OCI-M2 (cell line): ENCODE measurements around the gene TLX1.

Source experiments
- DNase-seq: peaks from one replicate; lab custom pipeline; 2025; ENCODE audit not compliant: unreplicated experiment; lab: John Stamatoyannopoulos, UW

The TLX1 gene

DNA sequence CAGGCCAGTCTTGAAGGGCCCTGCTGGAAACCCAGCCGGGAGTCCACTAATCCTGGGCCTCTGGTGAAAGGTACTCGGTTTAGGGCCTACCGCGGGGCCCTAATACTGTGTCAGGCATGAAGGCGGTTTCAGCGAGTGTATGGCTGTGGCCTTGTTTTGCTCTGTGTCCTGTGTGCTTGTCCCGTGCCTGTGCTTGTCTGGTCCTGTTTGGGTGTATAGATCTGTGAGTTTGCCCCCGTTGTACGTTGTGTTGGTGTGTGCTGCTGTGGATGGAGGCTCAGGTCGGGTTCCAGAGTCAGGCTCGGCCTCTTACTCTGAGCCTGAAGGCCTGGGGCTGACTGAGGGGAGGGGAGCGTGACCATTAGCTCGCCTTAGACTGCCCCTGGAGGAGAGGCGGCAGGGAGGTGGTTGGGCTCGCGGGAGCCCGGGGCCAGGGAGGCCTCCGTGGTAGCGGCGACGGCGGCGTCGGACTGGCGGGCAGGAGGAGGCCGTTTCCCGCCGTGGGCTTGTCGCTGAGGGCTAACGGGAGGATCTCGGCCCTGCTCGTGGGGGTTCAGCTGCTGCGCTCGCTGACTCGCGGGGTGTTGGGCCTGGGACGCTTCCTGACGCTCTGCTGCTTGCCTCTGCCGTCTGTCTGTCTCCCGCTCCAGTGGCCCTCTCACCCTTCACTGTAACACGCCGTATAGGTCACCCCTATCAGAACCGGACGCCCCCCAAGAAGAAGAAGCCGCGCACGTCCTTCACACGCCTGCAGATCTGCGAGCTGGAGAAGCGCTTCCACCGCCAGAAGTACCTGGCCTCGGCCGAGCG, 2.6 kb downstream of the TLX1 start:
- no peak for DNase-seq

DNA sequence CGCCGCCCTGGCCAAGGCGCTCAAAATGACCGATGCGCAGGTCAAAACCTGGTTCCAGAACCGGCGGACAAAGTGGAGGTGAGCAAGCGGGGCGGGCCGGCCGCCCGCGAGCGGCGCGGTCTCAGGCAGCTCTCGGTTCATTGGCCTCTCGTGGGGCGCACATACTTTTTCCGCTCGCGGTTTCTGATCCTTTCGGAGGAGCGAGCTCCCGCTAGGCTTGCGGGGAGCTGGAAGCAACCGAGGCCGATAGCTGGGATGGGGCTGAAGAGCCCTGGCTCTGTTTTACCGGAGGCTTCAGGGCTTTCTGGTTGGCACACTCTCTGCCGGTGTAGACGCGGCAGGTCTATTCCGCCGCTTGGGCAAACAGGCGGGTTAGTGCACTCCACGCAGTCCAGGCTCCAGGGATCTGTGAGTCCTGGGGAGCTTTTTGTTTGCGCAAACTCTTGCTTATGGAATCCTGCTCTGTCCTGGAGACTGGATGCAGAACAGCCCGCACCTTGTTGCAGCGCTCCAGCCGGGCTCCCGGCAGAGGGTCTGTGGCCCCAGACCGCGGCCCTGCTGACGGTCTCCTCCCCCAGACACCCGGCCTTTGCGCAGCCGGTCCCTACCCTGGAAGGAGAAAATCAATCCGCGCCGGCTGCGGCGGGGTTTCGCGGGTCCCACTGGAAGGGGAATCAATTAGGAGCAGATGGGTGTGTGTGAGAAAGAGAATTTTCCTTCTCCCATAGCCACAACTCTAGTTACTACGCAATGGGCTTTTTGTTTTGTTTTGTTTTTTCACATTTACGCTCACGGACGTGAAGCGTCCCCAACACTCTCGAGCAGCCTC, 3.4 kb downstream of the TLX1 start:
- DNase-seq: no peak

DNA sequence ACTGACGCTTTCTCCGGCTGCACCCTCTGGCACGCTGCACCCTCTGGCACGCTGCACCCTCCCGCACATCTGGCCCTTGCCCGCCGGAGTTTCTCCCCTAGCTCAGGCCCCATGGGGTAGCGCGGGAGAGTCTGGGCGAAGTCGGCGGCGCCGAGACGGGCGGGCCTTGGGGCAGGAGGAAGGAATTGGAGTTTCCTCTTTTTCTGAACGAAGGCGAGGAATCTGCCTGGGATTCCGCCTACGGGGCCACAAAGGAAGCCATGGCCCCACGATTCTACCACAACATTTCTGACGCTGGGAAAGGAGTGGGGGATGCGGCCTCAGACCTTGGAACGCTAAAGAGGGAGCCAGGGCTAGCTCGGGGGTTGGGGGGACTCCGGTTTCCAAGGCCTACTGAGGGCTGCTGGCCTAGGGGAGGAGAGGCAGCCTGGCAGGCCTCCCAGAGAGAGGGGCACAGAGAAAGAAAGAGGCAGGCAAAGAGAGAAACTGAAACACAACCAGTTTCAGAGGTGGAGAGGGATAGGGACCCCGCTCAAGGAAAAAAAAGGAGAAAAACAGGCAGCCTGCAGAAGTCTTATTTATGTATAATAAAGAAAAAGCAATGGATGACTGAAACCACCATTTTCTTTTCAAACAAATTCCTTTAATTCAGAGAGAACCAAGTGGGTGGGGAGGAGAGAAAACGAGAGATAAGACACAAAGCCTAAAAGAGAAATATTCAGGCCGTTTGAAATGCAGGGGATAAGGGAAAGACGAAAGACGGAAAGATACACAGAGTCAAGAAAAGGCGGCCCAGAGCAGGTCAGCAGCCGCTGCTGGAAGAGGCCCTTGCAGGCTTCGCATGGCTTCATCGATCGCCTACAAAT, 4.3 kb downstream of the TLX1 start:
- DNase-seq: no peak

GRCh38 chr10:101136007-101136707, 5.1 kb downstream of the TLX1 start:
- no peak for DNase-seq

DNA sequence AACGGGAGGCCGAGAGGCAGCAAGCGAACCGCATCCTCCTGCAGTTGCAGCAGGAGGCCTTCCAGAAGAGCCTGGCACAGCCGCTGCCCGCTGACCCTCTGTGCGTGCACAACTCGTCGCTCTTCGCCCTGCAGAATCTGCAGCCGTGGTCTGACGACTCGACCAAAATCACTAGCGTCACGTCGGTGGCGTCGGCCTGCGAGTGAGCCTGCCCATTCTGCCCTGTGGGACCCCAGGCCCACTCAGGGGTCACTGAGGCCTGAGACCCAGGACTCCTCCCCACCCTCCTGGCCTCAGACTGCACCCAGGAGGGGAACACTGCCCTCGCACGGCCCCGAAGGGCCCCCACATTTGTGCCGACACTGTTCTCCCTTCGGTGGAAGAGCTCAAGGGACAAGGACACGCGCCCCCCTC, 5.6 kb downstream of the TLX1 start:
- no peak for DNase-seq

GRCh38 chr10:101137271-101137670, 6.2 kb downstream of the TLX1 start:
- no peak for DNase-seq

- DNase-seq: no peak
Observed at GRCh38 chr10:101138788-101139420, 7.8 kb downstream of the TLX1 start.

GRCh38 chr10:101139421-101139911, 8.4 kb downstream of the TLX1 start:
- DNase-seq: no peak

DNA sequence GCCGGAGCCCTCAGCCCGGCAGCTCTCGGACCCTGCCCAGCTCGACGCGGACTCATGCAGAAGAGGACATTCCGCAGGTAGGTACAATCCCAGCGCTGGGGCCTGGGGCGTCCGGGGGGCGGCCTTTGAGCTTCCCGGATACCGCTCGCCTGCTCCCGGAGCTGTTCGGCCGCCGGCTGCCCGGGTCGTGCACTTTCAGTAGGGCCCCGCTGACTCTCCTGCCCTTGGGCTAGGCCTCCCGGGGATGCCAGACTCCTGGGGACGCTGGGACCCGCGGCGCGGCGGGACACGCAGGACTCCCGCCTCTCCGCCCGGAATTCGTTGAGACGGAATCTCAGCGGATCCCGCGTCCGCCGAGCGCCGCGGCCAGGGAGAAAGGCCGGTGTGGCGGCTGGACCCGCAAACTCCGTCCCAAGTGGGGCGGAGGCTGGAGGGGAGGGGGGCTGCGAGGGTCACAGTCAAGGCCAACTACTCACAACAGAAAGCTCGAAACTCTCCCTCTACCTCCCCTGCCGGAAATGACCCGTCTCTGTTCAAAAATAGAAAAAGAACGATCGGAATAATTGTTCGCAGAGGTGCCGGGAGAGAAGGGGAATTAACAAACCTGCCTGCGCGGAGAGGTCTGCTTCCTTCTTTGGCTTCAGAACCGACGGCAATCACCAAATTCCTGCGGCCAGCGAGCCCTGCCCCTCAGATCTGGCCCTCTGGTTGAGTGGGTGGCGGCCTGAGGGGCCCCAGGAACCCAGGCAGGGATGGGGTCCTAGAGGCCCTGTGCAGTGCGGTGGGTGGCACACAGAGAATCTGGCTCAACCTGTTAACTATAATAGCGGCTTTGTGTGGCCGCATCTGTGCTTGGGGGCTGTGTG, 9.2 kb downstream of the TLX1 start:
- DNase-seq: no peak

DNA sequence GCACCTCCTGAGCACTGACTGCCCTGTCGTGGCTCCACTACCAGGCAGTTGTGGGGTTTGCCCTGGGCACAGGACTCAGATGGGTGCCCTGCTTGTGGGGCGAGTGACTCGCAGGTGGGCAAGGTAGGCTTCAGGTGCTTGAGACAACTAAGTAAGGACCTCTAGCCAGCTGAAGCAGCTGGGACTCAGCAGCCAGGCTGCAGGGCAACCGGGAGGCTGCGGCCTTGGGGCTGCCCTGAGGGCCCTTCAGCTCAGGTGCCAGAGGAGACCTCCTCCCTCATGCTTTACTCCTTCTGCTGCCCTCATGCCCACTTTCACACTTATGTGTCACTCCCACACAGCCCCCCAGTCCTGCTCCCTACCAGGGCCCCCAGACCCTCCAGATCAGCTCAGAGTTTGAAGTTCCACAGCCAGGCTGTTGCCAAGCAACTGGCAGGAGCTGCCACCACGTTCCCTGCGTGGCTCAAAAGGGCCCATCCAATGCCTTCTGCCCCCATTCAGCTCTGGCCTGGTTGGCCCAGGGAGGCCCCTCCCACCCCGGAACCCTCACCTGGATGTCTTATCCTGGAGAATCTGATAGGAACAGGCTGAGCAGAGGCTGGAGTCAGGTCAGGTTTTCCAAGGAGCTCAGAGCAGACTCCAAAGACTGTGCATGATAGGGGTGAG, 10.0 kb downstream of the TLX1 start:
- DNase-seq: no peak

- DNase-seq: peak; percentile 51
Observed at GRCh38 chr10:101141616-101142532, 10.8 kb downstream of the TLX1 start.

GRCh38 chr10:101142533-101143344, 11.6 kb downstream of the TLX1 start:
- no peak for DNase-seq

DNA sequence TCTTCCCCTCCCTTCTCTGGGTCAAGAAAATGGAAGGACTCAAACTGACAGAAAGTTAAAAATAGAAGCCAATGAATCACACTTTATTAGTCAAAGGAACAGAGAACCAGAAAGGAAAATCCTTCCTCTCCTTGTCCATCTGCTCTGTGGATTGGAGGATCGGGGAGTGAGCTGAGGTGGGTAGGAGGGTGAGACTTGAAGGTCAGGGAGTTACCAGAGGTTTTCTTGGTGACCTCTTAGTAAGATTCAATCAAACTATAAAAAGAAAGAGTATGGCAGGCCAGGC, 12.2 kb downstream of the TLX1 start:
- DNase-seq: no peak

- DNase-seq: no peak
Observed at GRCh38 chr10:101144053-101144452, 13.0 kb downstream of the TLX1 start.

DNA sequence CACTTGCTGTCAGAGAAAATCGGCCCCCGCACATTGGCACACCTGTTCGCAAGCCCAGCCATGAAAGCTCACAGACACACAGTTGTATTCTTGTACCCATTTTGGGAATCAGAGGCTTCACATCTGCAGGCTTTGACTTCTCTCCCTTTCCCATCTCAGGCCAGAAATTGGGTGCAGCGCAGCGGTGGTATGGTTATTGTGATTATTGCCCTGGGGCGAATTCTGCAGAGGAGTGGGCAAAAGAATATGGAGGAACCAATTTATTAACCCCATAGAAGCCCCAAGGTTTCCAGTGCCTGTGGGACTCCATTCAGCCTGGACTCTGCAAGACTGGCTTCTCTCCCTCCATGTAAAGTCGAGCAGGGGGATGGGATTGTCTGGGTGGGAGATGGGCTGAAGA, 14.0 kb downstream of the TLX1 start:
- DNase-seq: no peak

DNA sequence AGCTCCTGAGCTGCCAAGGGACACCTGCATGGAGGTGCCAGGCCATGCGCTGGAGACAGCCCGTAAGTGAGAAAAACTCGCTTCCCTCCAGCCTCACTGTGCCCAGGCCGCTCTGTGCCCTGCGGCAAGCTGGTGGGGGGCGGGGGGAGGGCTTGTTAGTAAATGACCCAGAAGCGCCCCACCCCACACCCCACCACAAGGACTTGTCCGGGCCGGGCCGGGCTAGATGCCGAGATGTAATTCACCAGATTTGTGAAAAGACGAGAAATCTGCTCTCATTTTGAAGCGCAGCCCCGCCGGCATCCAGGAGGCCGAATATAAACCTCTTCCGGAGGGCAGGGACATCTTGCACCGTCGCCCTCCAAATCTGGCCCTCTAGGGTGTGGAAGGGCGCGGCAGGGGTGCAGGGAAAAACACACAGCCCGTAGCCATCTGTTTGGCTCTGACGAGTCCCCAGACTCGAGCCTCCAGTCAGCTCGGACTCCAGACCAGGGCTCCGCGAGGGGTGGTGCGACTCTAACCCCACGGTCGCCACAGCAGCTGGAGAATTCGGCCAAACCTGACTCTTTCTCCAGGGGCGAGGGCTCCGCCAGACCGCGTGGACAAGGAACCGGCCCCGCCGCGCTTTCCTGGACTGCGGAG, 14.8 kb downstream of the TLX1 start:
- no peak for DNase-seq
